A549 (cell line): ENCODE measurements around the gene FNIP2.

Experiments
- CEBPB ChIP-seq, 2 experiments: fragments of >200 bp in 1 of 2; sonication (Bioruptor Twin) in 1 of 2; formaldehyde crosslinking in 1 of 2; IDR thresholded peaks; 2 replicates each; pipeline ENCODE4 v1.6.1; 2012 to 2016
- E2F6 ChIP-seq: IDR thresholded peaks from 2 replicates; pipeline ENCODE4 v1.6.1; 2012; ENCODE audit warnings: low read depth, borderline replicate concordance
- EHMT2 ChIP-seq: fragments of 200-600 bp; sonication (generic); IDR thresholded peaks from 2 replicates; pipeline ENCODE4 v1.6.1; 2016; ENCODE audit warnings: antibody characterized with exemption, low read depth, mild to moderate bottlenecking, moderate library complexity
- EP300 ChIP-seq, 2 experiments: fragments of >200 bp; sonication (Bioruptor Twin); formaldehyde crosslinking; IDR thresholded peaks; 2 replicates in 1 of 2; 3 replicates in 1 of 2; pipeline ENCODE4 v1.6.1; 2016 to 2017
- MYC ChIP-seq: IDR thresholded peaks from 2 replicates; pipeline ENCODE4 v1.6.1; 2012; ENCODE audit warnings: mild to moderate bottlenecking, inconsistent platforms, low read length, improper control_type of control experiment, borderline replicate concordance
- NFE2L2 ChIP-seq: fragments of 150-350 bp; conservative IDR thresholded peaks from 2 replicates; pipeline ENCODE4 v1.6.1; 2014; ENCODE audit warnings: low read length
- NPAS2 ChIP-seq: fragments of 250-450 bp; sonication (Bioruptor Pico); IDR thresholded peaks from 2 replicates; pipeline ENCODE4 v1.8.0; 2022; ENCODE audit warnings: mild to moderate bottlenecking, moderate library complexity, borderline replicate concordance
- POLR2A ChIP-seq: IDR thresholded peaks from 2 replicates; pipeline ENCODE4 v1.6.1; 2012; ENCODE audit warnings: mild to moderate bottlenecking, low read length
- RAD21 ChIP-seq, 2 experiments: fragments of >200 bp in 1 of 2; sonication (Bioruptor Twin) in 1 of 2; formaldehyde crosslinking in 1 of 2; IDR thresholded peaks in 1 of 2; conservative IDR thresholded peaks in 1 of 2; 2 replicates in 1 of 2; 3 replicates in 1 of 2; pipeline ENCODE4 v1.6.1; 2012 to 2018; ENCODE audit warnings: inconsistent platforms in 1 of 2
- REST ChIP-seq: fragments of 200-600 bp; sonication (generic); IDR thresholded peaks from 2 replicates; pipeline ENCODE4 v1.6.1; 2016; ENCODE audit warnings: antibody characterized with exemption, mild to moderate bottlenecking, moderate library complexity
- USF2 ChIP-seq: fragments of 450-650 bp; IDR thresholded peaks from 2 replicates; pipeline ENCODE4 v1.6.1; 2014; ENCODE audit warnings: antibody characterized with exemption
- TF ChIP-seq, protein P1 (sequence below): IDR thresholded peaks from 2 replicates; pipeline ENCODE4 v1.6.1; 2012
- TF ChIP-seq, protein P2 (sequence below): fragments of >200 bp; sonication (Bioruptor Twin); formaldehyde crosslinking; IDR thresholded peaks from 3 replicates; pipeline ENCODE4 v1.5.1; 2016
- TF ChIP-seq, protein P3 (sequence below): fragments of 150-350 bp; IDR thresholded peaks from 2 replicates; pipeline ENCODE4 v1.6.1; 2014; ENCODE audit warnings: low read depth, mild to moderate bottlenecking, low read length

GRCh38 chr4:158778712-158779111 lies 9.9 kb downstream of the FNIP2 start:
- TF ChIP-seq RAD21 (conservative IDR thresholded peaks at IDR 0.05 in 1 of 2, IDR thresholded peaks at IDR 0.05 in 1 of 2) (no peak), NFE2L2 (no peak), EP300 (IDR thresholded peaks at IDR 0.05) (no peak), POLR2A (no peak), EHMT2 (no peak), REST (no peak), NPAS2 (CRISPR knock-in tag) (no peak), CEBPB (IDR thresholded peaks at IDR 0.05) (no peak), USF2 (no peak), E2F6 (no peak), MYC (no peak)
- TF ChIP-seq, protein P1, sequence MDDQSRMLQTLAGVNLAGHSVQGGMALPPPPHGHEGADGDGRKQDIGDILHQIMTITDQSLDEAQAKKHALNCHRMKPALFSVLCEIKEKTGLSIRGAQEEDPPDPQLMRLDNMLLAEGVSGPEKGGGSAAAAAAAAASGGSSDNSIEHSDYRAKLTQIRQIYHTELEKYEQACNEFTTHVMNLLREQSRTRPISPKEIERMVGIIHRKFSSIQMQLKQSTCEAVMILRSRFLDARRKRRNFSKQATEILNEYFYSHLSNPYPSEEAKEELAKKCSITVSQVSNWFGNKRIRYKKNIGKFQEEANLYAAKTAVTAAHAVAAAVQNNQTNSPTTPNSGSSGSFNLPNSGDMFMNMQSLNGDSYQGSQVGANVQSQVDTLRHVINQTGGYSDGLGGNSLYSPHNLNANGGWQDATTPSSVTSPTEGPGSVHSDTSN, result no peak
- TF ChIP-seq, protein P2, sequence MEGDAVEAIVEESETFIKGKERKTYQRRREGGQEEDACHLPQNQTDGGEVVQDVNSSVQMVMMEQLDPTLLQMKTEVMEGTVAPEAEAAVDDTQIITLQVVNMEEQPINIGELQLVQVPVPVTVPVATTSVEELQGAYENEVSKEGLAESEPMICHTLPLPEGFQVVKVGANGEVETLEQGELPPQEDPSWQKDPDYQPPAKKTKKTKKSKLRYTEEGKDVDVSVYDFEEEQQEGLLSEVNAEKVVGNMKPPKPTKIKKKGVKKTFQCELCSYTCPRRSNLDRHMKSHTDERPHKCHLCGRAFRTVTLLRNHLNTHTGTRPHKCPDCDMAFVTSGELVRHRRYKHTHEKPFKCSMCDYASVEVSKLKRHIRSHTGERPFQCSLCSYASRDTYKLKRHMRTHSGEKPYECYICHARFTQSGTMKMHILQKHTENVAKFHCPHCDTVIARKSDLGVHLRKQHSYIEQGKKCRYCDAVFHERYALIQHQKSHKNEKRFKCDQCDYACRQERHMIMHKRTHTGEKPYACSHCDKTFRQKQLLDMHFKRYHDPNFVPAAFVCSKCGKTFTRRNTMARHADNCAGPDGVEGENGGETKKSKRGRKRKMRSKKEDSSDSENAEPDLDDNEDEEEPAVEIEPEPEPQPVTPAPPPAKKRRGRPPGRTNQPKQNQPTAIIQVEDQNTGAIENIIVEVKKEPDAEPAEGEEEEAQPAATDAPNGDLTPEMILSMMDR, result no peak
- TF ChIP-seq, protein P3, sequence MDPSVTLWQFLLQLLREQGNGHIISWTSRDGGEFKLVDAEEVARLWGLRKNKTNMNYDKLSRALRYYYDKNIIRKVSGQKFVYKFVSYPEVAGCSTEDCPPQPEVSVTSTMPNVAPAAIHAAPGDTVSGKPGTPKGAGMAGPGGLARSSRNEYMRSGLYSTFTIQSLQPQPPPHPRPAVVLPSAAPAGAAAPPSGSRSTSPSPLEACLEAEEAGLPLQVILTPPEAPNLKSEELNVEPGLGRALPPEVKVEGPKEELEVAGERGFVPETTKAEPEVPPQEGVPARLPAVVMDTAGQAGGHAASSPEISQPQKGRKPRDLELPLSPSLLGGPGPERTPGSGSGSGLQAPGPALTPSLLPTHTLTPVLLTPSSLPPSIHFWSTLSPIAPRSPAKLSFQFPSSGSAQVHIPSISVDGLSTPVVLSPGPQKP, result no peak
